ENCODE data around the gene PKN1.

Gene PKN1

GRCh38 chr19:14516746-14517438 lies 83.8 kb downstream of the PKN1 start:
- H3K4me3 ChIP-seq (ENCODE audit: low read depth, low read length) = peak overlapping the region; percentile 92
- no peak for TF ChIP-seq CTCF (IDR thresholded peaks at IDR 0.05; ENCODE audit: low read depth, low read length)

- no peak for TF ChIP-seq CTCF (IDR thresholded peaks at IDR 0.05; ENCODE audit: low read depth, low read length)
These were observed 84.3 kb downstream of the PKN1 start for GRCh38 chr19:14517446-14517839.

GRCh38 chr19:14517840-14518505 lies 84.9 kb downstream of the PKN1 start, which contains the start of gene DNAJB1:
TSS of gene DNAJB1 (minus strand) at chr19:14518397. CDS start at chr19:14518349, 48 bp downstream.
- TF ChIP-seq CTCF (IDR thresholded peaks at IDR 0.05; ENCODE audit: low read depth, low read length) = no peak
- H3K4me3 ChIP-seq (ENCODE audit: low read depth, low read length) = peak within 1 kb of the TSS; percentile 92

More at GRCh38 chr19:14517446-14517839, 84.3 kb downstream of the PKN1 start:
- peak overlapping the region; percentile 92 for H3K4me3 ChIP-seq (ENCODE audit: low read depth, low read length)

DNA sequence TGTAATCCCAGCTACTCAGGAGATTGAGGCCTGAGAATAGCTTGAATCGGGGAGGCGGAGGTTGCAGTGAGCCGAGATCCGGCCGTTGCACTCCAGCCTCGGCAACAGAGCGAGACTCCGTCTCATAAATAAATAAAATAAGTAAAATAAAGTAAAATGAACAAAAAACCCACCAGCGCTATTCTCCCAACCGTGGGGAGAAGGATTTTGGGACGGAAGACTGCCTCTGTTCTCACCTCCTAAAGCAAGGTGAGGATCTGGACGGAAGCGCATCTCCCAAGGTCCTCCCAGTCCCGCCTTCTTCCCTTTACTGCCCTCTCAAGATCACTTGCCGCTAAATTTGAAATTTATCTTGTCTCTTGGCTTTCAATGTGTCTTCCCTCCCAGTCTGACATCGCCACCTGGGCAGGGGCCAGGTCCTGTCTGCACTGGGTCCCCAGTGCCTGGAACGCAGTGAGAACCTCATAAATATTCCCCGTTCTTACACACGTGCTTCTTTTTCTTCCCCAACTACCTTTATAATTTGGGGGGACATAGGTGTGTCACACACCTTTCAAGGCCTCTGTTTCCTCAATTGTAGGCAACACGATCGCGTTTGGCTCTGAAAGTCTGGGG lies 86.2 kb downstream of the PKN1 start:
- no peak overlapping the region for H3K4me3 ChIP-seq (ENCODE audit: low read depth, low read length)
- TF ChIP-seq CTCF (IDR thresholded peaks at IDR 0.05; ENCODE audit: low read depth, low read length) = no peak

- TF ChIP-seq CTCF (IDR thresholded peaks at IDR 0.05; ENCODE audit: low read depth, low read length) = no peak
- no peak overlapping the region for H3K4me3 ChIP-seq (ENCODE audit: low read depth, low read length)
These were observed 86.8 kb downstream of the PKN1 start for GRCh38 chr19:14519860-14520407.

- TF ChIP-seq CTCF (IDR thresholded peaks at IDR 0.05; ENCODE audit: low read depth, low read length) = no peak
These were observed 87.4 kb downstream of the PKN1 start for GRCh38 chr19:14520543-14520942.

More at GRCh38 chr19:14520543-14520942, 87.4 kb downstream of the PKN1 start:
- H3K4me3 ChIP-seq (ENCODE audit: low read depth, low read length) = no peak overlapping the region
